Measurements from ENCODE around the gene PHACTR1. TPM values are rescaled to one million over a fixed set of nuclear protein-coding genes. Genes with fewer than 3 reads are reported as not detected.

PHACTR1 gene
- total RNA-seq, 1 experiment from 2014 or later: 15.5 TPM

DNA sequence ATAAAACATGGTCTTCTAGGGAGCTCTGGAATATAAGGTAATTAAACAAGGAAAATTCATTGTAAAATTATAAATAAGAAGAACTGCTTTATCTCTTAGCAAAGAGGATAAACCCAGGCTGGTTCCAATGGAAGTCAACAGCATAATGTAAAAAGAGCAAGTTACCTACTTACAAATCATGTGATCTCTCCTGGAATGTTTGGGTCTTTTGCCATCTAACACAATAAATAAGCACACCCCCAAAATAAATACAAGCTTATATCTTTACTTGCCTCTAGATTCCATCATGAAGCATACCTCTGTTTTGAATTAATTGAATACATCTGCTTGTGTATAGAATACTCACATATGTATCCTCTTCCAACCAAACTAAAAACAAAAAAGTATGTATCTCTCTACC is 2.5 kb upstream of the PHACTR1 start (continued):
- TF ChIP-seq, protein P1, sequence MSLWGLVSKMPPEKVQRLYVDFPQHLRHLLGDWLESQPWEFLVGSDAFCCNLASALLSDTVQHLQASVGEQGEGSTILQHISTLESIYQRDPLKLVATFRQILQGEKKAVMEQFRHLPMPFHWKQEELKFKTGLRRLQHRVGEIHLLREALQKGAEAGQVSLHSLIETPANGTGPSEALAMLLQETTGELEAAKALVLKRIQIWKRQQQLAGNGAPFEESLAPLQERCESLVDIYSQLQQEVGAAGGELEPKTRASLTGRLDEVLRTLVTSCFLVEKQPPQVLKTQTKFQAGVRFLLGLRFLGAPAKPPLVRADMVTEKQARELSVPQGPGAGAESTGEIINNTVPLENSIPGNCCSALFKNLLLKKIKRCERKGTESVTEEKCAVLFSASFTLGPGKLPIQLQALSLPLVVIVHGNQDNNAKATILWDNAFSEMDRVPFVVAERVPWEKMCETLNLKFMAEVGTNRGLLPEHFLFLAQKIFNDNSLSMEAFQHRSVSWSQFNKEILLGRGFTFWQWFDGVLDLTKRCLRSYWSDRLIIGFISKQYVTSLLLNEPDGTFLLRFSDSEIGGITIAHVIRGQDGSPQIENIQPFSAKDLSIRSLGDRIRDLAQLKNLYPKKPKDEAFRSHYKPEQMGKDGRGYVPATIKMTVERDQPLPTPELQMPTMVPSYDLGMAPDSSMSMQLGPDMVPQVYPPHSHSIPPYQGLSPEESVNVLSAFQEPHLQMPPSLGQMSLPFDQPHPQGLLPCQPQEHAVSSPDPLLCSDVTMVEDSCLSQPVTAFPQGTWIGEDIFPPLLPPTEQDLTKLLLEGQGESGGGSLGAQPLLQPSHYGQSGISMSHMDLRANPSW (CRISPR knock-in tag; conservative IDR thresholded peaks at IDR 0.05; ENCODE audit: low read depth): no peak

DNA sequence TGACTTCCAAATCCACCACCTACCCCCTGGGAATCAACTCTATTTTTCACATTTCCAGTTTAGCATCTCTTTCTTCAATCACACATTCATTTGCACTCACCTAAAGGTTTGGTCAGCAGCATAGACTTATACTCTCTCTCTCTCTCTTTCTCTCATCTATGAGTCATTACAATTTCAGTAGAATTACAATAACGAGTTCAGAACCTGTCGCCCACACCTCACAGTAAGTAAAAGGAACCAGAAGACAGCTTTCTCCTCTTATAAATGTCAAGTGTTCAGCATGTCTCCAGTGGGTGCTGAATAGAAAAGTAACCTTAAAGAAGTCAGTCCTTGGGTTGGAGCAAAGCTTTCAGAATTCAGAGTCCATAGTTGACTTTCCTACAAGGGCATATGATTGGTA is 1.1 kb upstream of the PHACTR1 start:
- DNase-seq (ENCODE audit: low spot score) (no peak), ATAC-seq (no peak)
- TF ChIP-seq, protein P2, sequence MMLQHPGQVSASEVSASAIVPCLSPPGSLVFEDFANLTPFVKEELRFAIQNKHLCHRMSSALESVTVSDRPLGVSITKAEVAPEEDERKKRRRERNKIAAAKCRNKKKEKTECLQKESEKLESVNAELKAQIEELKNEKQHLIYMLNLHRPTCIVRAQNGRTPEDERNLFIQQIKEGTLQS (CRISPR knock-in tag; conservative IDR thresholded peaks at IDR 0.05): no peak
- no peak for TF ChIP-seq SMAD3 (CRISPR knock-in tag; IDR thresholded peaks at IDR 0.05; ENCODE audit: borderline replicate concordance)
- no peak for TF ChIP-seq ZNF219 (CRISPR knock-in tag; IDR thresholded peaks at IDR 0.05; ENCODE audit: borderline replicate concordance)
- TF ChIP-seq ZBTB21 (CRISPR knock-in tag; IDR thresholded peaks at IDR 0.05; ENCODE audit: borderline replicate concordance): no peak
- TF ChIP-seq HMGA2 (CRISPR knock-in tag; IDR thresholded peaks at IDR 0.05): no peak
- TF ChIP-seq TCF7 (CRISPR knock-in tag; IDR thresholded peaks at IDR 0.05; ENCODE audit: low read depth): no peak
- no peak for TF ChIP-seq ETV6 (CRISPR knock-in tag; IDR thresholded peaks at IDR 0.05)
- TF ChIP-seq, protein P3, sequence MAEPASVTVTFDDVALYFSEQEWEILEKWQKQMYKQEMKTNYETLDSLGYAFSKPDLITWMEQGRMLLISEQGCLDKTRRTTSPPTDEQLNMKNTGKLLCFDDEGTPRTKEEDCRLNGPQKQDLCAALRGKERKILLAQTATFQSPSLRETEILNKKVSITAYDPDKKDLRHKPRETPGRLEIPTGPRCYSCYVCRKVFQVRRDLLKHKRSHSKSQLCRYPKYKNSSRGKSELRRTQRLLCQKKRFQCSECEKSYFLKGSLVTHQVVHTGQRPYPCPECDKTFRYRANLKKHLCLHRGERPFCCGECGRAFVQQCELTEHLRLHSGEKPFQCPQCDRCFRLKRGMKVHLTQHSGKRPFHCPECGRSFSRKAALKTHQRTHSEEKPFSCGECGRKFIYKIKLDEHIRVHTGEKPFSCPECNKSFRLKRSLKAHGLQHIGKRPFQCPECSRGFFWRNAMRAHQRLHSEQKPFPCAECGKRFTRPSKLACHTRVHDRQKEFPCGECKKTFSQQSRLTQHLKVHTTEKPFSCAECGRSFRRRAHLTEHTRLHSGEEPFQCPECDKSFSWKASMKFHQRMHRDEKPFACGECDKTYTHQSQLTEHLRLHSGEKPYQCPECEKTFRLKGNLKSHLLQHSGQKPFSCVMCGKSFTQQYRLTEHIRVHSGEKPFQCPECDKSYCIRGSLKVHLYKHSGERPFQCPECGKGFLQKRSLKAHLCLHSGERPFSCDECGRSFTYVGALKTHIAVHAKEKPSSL (CRISPR knock-in tag; conservative IDR thresholded peaks at IDR 0.05): no peak
- no peak for TF ChIP-seq PRRX2 (CRISPR knock-in tag; IDR thresholded peaks at IDR 0.05)
- Mint-ChIP-seq H3K4me3 (no peak overlapping the region), H3K27ac (no peak overlapping the region), H3K27me3 (ENCODE audit: low read depth) (no peaks in the 10 kb centered on the region), H3K36me3 (no peaks in the 10 kb centered on the region), H3K9me3 (no peaks in the 10 kb centered on the region), H3K4me1 (peaks cover 33% of the 10 kb centered on the region)
- POLR2A ChIA-PET: interaction anchor here (0.6 kb wide), 1 partner anchor 53 kb away, joined by 9 read pairs; no protein-coding TSS in a partner anchor
- CTCF ChIA-PET: no interaction called here

DNA sequence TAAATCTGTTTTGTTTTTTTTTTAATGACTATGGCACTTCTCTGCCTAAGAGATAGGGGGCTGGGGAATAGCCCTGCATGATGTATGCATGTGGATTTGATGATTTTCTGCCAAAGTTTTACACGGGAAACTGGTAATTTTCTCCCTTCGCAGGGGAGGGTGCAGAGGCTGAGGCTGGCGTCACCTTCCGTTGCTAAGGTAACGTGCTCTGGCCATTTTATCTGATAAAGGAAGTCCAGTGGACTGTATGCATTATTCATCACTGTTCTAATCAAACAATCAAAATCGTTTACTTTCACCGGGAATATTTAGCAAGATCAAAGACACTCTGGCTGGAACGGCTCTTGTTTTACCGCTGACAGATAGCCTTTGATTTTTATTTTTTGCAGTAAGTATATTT is 789 bp downstream of the PHACTR1 start:
- ATAC-seq (no peak), DNase-seq (ENCODE audit: low spot score) (no peak)
- no peak overlapping the region for H3K4me3 Mint-ChIP-seq
- H3K4me1 Mint-ChIP-seq: peaks cover 27% of the 10 kb centered on the region
- no peaks in the 10 kb centered on the region for H3K9me3 Mint-ChIP-seq
- no peaks in the 10 kb centered on the region for H3K36me3 Mint-ChIP-seq
- ChIA-PET POLR2A (no interaction called here), CTCF (no interaction called here)
- H3K27ac Mint-ChIP-seq: no peak overlapping the region
- no peaks in the 10 kb centered on the region for H3K27me3 Mint-ChIP-seq (ENCODE audit: low read depth)
- TF ChIP-seq, protein P4, sequence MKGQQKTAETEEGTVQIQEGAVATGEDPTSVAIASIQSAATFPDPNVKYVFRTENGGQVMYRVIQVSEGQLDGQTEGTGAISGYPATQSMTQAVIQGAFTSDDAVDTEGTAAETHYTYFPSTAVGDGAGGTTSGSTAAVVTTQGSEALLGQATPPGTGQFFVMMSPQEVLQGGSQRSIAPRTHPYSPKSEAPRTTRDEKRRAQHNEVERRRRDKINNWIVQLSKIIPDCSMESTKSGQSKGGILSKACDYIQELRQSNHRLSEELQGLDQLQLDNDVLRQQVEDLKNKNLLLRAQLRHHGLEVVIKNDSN (CRISPR knock-in tag; IDR thresholded peaks at IDR 0.05): no peak

DNA sequence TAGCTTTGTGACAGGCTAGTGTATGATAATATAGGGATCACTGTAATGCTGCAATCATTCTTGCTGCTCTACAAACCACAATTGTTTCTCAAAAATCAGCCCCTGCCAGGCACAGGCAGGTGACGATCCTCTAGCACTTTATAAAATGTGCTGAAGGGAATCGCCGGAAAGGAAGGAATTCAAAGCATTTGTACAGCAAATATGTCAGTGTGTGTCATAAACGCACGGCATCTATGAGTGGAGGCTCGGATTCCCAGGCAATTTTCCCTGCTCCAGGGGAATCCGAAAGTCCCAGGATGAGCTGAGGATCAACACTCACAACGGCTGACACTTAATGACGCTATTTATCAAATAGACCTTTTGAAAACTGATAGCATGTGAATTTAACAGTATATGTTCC is 1.4 kb downstream of the PHACTR1 start:
- H3K27me3 Mint-ChIP-seq (ENCODE audit: low read depth): no peaks in the 10 kb centered on the region
- peaks cover 31% of the 10 kb centered on the region for H3K4me1 Mint-ChIP-seq
- DNase-seq (ENCODE audit: low spot score) (no peak), ATAC-seq (no peak)
- no peak for TF ChIP-seq ZNF671 (CRISPR knock-in tag; IDR thresholded peaks at IDR 0.05)
- TF ChIP-seq NR1H2 (CRISPR knock-in tag; IDR thresholded peaks at IDR 0.05): no peak
- no peak for TF ChIP-seq OVOL2 (CRISPR knock-in tag; IDR thresholded peaks at IDR 0.05; ENCODE audit: borderline replicate concordance)
- TF ChIP-seq KAT7 (CRISPR knock-in tag; IDR thresholded peaks at IDR 0.05; ENCODE audit: borderline replicate concordance): no peak
- no peak for TF ChIP-seq FOXJ3 (CRISPR knock-in tag; IDR thresholded peaks at IDR 0.05; ENCODE audit: borderline replicate concordance)
- TF ChIP-seq NFE2L1 (CRISPR knock-in tag; IDR thresholded peaks at IDR 0.05): no peak
- no peak for TF ChIP-seq SMAD4 (CRISPR knock-in tag; IDR thresholded peaks at IDR 0.05)
- no peak for TF ChIP-seq ELF4 (CRISPR knock-in tag; IDR thresholded peaks at IDR 0.05; ENCODE audit: low read depth)
- TF ChIP-seq ETV6 (CRISPR knock-in tag; IDR thresholded peaks at IDR 0.05): no peak
- no peak for TF ChIP-seq GTF2I (CRISPR knock-in tag; conservative IDR thresholded peaks at IDR 0.05)
- TF ChIP-seq IRF2 (CRISPR knock-in tag; IDR thresholded peaks at IDR 0.05; ENCODE audit: borderline replicate concordance, low read depth): no peak
- TF ChIP-seq MYBL2 (CRISPR knock-in tag; IDR thresholded peaks at IDR 0.05): no peak
- TF ChIP-seq ZNF138 (CRISPR knock-in tag; conservative IDR thresholded peaks at IDR 0.05): no peak
- no peak for TF ChIP-seq NFYB (CRISPR knock-in tag; conservative IDR thresholded peaks at IDR 0.05; ENCODE audit: low read depth)
- TF ChIP-seq, protein P5, sequence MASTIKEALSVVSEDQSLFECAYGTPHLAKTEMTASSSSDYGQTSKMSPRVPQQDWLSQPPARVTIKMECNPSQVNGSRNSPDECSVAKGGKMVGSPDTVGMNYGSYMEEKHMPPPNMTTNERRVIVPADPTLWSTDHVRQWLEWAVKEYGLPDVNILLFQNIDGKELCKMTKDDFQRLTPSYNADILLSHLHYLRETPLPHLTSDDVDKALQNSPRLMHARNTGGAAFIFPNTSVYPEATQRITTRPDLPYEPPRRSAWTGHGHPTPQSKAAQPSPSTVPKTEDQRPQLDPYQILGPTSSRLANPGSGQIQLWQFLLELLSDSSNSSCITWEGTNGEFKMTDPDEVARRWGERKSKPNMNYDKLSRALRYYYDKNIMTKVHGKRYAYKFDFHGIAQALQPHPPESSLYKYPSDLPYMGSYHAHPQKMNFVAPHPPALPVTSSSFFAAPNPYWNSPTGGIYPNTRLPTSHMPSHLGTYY (CRISPR knock-in tag; IDR thresholded peaks at IDR 0.05): no peak
- no peak for TF ChIP-seq FOXK1 (CRISPR knock-in tag; IDR thresholded peaks at IDR 0.05)
- ChIA-PET CTCF (no interaction called here), POLR2A (no interaction called here)
- no peaks in the 10 kb centered on the region for H3K36me3 Mint-ChIP-seq
- H3K9me3 Mint-ChIP-seq: no peaks in the 10 kb centered on the region
- H3K27ac Mint-ChIP-seq: no peak overlapping the region
- no peak overlapping the region for H3K4me3 Mint-ChIP-seq

Measured in WTC11 (cell line).